Kidney epithelial cell (primary cell): ENCODE results near the gene GGTLC1. TPM values are rescaled to one million over a fixed set of nuclear protein-coding genes. Genes with fewer than 3 reads are reported as not detected.

Experiments
- DNase-seq: peaks from one replicate; pipeline ENCODE4 v3.0.0-alpha.2; 2010; ENCODE audit warnings: low read depth
- H3K27me3 ChIP-seq: 2 replicates; pipeline ENCODE4 v1.6.0; 2011; ENCODE audit warnings: low read length; ENCODE audit not compliant: control insufficient read depth, insufficient read depth
- H3K36me3 ChIP-seq: 2 replicates; pipeline ENCODE4 v1.5.1; 2011; ENCODE audit warnings: low read length; ENCODE audit not compliant: control insufficient read depth, insufficient read depth
- H3K4me3 ChIP-seq: 2 replicates; pipeline ENCODE4 v1.5.1; 2011; ENCODE audit warnings: low read depth, mild to moderate bottlenecking, control low read depth, low read length
- CTCF ChIP-seq: IDR thresholded peaks from 2 replicates; pipeline ENCODE4 v1.5.1; 2011; ENCODE audit warnings: mild to moderate bottlenecking, moderate library complexity, low read length, control low read depth, inconsistent platforms; ENCODE audit not compliant: insufficient read depth, poor library complexity, severe bottlenecking
- total RNA-seq: library from RNA; depleted of rRNA; stranded (reverse); fragments of >200 nt; gene quantifications from 2 replicates; pipeline ENCODE4 v1.2.3, GENCODE V29; 2015

GGTLC1 gene
- total RNA-seq = not detected in 2 replicates

DNA sequence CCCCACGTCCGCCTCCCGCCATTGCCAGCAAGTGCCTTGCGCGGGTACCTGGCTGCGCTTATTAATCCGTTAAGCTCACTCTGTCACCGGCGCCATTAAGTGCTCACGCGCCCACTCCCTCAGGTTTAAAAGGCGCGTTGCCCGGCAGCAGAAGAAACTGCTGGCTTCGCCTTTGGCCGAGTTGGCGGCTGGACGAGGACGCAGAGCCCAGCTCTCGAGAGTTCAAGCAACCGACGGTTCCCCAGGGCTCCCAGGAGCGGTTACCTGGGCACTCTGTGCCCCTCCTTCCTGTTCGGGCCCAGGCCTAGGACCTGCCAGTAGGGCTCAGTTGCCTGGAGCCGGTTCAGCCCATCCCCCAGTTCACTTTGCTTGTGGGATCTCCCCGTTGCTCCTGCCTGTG, at the start of gene GGTLC1:
GGTLC1 (minus strand) TSS at position 219 of the 400 bp plus-strand sequence. CDS start 2,168 bp downstream, outside the sequence.
- no peak within 1 kb of the TSS for H3K4me3 ChIP-seq
- H3K36me3 ChIP-seq = no peaks in the 10 kb centered on the region
- no peak for DNase-seq
- no peaks in the 10 kb centered on the region for H3K27me3 ChIP-seq
- TF ChIP-seq CTCF = no peak

GRCh38 chr20:24034820-24035219, 46.2 kb upstream of the GGTLC1 start:
- TF ChIP-seq CTCF = no peak
- no peaks in the 10 kb centered on the region for H3K36me3 ChIP-seq
- no peak overlapping the region for H3K4me3 ChIP-seq
- no peaks in the 10 kb centered on the region for H3K27me3 ChIP-seq
- no peak for DNase-seq

GRCh38 chr20:24033565-24033964, 45.0 kb upstream of the GGTLC1 start:
- no peak for TF ChIP-seq CTCF
- Histone ChIP-seq H3K4me3 (no peak overlapping the region), H3K27me3 (no peaks in the 10 kb centered on the region), H3K36me3 (no peaks in the 10 kb centered on the region)
- DNase-seq = no peak

- TF ChIP-seq CTCF = no peak
- no peak for DNase-seq
- H3K36me3 ChIP-seq = no peaks in the 10 kb centered on the region
- H3K27me3 ChIP-seq = no peaks in the 10 kb centered on the region
- H3K4me3 ChIP-seq = no peak overlapping the region
Observed at GRCh38 chr20:24033151-24033550, 44.6 kb upstream of the GGTLC1 start.

- no peak for DNase-seq
- no peak for TF ChIP-seq CTCF
- Histone ChIP-seq H3K4me3 (no peak overlapping the region), H3K27me3 (no peaks in the 10 kb centered on the region), H3K36me3 (no peaks in the 10 kb centered on the region)
Observed at GRCh38 chr20:24032400-24032898, 43.9 kb upstream of the GGTLC1 start.

- no peaks in the 10 kb centered on the region for H3K27me3 ChIP-seq
- H3K36me3 ChIP-seq = no peaks in the 10 kb centered on the region
- TF ChIP-seq CTCF = no peak
- DNase-seq = no peak
- H3K4me3 ChIP-seq = no peak overlapping the region
Observed at GRCh38 chr20:24027229-24027628, 38.6 kb upstream of the GGTLC1 start.
